Brain microvascular endothelial cell (primary cell): ENCODE results near the gene TMEM33.

Experiments used
- DNase-seq: peaks from one replicate; pipeline ENCODE4 v3.0.0-alpha.2; 2020
- H3K27ac ChIP-seq: fragments of 250-450 bp; sonication (Bioruptor Pico); 2 replicates; pipeline ENCODE4 v1.5.1; 2020; ENCODE audit warnings: mild to moderate bottlenecking, moderate library complexity
- H3K27me3 ChIP-seq: fragments of 250-450 bp; sonication (Bioruptor Pico); replicated peaks from 2 replicates; pipeline ENCODE4 v1.5.1; 2020; ENCODE audit warnings: mild to moderate bottlenecking
- H3K36me3 ChIP-seq: fragments of 250-450 bp; sonication (Bioruptor Pico); replicated peaks from 2 replicates; pipeline ENCODE4 v1.5.1; 2020; ENCODE audit warnings: mild to moderate bottlenecking
- H3K4me3 ChIP-seq: 2 replicates; pipeline ENCODE4 v1.5.1; 2011; ENCODE audit warnings: low read depth, mild to moderate bottlenecking, control low read depth, low read length, moderate library complexity
- in situ Hi-C: cut with HindIII; loops from 2 replicates; pipeline ENCODE4 v1.10.0; 2017; ENCODE audit warnings: low sequenced_read_pairs, low pct_ligation_motif_present
- TF ChIP-seq, protein P1 (sequence below): IDR thresholded peaks from 2 replicates; pipeline ENCODE4 v1.5.1; 2011; ENCODE audit warnings: low read depth, mild to moderate bottlenecking, moderate library complexity, low read length, control low read depth, inconsistent platforms; ENCODE audit errors: missing control alignments

Gene TMEM33

DNA sequence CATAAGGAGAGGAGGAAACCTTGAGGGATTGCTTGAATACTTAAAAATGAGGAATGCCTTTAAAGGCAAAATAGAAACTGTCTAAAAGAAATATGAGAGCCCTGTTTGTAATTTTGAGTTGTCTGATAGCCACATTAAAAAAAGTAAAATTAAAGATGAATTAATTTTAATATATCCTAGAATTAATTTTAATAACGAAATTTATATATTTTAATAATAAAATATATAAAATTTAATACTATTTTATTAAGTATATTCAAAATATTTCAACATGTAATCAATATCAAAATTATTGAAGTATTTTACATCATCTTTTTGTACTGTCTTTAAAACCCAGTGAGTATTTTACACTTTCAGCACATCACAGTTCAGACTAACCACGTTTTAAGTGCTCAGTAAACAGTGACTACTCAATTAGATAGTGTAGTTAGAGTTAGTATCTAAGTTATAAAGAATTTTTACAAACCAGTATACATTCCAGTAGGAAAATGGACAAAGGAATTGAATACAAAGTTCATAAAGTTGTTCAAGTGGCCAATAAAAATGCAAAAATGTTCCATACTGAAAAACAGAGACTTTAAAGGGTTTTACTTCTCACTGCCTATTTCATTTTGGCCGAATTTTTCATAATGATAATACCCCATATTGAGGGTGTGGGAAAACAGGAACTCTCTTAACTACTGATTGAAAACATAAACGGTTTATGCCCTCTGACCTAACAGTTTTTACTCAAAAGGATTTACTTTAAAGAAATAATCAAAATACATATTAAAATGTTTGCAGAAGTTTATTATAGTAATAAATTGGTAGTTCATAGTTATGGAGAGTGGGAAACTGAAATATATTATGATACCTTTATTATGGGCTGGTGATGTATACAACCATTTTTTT is 58.0 kb downstream of the TMEM33 start:
- Histone ChIP-seq H3K36me3 (no peaks in the 10 kb centered on the region), H3K27ac (no peak overlapping the region), H3K4me3 (no peak overlapping the region), H3K27me3 (no peaks in the 10 kb centered on the region)
- no peak for DNase-seq
- TF ChIP-seq, protein P1, sequence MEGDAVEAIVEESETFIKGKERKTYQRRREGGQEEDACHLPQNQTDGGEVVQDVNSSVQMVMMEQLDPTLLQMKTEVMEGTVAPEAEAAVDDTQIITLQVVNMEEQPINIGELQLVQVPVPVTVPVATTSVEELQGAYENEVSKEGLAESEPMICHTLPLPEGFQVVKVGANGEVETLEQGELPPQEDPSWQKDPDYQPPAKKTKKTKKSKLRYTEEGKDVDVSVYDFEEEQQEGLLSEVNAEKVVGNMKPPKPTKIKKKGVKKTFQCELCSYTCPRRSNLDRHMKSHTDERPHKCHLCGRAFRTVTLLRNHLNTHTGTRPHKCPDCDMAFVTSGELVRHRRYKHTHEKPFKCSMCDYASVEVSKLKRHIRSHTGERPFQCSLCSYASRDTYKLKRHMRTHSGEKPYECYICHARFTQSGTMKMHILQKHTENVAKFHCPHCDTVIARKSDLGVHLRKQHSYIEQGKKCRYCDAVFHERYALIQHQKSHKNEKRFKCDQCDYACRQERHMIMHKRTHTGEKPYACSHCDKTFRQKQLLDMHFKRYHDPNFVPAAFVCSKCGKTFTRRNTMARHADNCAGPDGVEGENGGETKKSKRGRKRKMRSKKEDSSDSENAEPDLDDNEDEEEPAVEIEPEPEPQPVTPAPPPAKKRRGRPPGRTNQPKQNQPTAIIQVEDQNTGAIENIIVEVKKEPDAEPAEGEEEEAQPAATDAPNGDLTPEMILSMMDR = no peak
- in situ Hi-C loops = no loop called here

DNA sequence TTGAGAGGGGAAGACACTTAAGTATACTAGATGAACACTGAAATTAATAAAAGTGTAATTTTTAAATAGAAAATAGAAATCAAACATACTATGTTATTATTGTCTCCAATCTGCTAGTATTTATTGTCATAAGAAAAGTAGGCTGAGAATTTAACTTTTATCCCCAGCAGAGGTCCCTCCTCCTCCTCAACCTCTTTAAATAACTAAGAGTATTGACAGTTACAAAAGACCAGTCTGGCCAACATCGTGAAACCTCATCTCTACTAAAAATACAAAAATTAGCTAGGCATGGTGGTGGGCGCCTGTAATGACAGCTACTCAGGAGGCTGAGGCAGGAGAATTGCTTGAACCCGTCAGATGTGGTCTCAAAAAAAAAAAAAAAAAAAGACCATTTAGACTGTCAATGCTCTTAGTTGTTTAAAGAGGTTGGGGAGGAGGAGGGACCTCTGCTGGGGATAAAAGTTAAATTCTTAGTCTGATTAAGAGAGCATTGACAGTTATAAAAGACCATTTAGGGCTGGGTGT is 59.3 kb downstream of the TMEM33 start:
- in situ Hi-C loops = no loop called here
- no peak overlapping the region for H3K4me3 ChIP-seq
- TF ChIP-seq, protein P1 = no peak
- H3K27ac ChIP-seq = no peak overlapping the region
- DNase-seq = no peak
- no peaks in the 10 kb centered on the region for H3K27me3 ChIP-seq
- no peaks in the 10 kb centered on the region for H3K36me3 ChIP-seq

DNA sequence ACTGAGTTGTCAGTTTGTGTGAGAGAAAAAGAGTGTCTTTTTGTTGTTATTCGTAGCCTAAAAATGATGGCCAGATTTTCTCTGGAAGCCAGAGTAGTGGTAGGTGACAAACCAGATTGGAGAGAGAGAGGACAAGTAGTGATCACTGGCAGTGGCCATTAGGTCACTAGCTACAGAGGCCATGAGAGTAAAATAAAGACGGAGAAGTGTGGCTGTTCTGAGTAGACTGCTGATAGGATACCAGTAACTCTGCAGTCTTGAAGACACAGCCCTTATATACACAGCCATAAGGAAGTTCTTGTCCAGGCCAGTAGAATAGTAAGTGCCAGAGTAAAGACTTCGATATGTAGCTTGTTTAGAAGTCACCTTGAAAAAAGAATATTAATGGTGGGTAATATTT is 62.8 kb downstream of the TMEM33 start:
- in situ Hi-C loops = no loop called here
- Histone ChIP-seq H3K36me3 (no peaks in the 10 kb centered on the region), H3K27me3 (no peaks in the 10 kb centered on the region), H3K27ac (no peak overlapping the region), H3K4me3 (no peak overlapping the region)
- DNase-seq = no peak
- TF ChIP-seq, protein P1 = no peak

DNA sequence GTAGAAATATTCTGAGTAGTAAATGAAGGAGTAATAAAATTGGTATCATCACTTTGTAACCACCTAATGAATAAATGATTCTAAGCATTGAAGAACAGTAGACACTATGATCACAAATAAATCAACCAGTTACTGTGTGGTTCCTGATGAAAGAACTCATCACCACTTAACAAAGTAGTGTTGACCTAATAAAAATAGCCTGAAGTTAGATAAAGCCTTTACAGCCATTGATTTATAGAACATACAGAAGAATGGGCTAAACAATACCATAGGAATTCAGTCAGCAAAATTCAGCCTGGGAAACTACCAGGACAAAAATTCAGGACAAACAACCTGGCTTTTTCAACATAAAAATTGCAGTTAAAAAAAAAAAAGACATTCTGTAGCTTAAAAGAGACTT is 64.1 kb downstream of the TMEM33 start:
- in situ Hi-C loops = no loop called here
- TF ChIP-seq, protein P1 = no peak
- no peak overlapping the region for H3K27ac ChIP-seq

DNA sequence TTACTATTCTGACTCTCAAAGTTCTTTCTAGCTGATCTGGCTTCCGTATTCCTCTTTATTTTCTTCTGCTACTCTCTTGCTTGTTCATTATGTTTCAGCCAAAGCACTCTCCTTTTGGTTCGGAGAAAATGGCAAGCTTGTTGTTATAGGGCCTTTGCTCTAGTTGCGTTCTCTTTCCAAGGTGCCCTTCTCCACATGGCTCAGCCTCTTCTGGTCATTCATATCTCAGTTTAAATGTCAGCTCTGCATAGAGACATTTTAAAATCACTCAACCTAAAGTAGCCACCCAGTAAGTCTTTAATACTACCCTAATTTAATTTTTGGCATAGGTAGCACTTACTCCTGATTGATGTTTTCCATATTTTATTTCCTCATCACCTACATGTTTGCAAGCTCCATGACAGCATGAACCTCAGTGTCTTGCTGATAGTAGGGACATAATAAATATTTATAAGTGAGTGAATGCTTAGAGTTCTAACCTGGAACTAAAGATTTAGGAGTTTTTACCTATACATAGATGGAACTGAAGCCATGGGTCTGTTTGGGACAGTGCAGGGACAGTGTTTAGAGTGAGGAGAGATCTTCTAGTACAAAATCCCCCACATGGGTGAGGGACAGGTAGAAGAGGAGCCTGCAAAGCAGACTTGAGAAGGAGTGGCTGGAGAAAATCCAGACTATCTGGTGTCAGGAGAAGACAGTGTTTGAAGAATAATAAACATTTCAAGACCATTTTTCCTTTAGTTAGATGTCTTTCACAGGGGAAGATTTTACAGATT is 73.0 kb downstream of the TMEM33 start:
- TF ChIP-seq, protein P1 = no peak
- H3K4me3 ChIP-seq = no peak overlapping the region
- no peak for DNase-seq
- in situ Hi-C loops = no loop called here
- no peak overlapping the region for H3K27ac ChIP-seq
- no peaks in the 10 kb centered on the region for H3K36me3 ChIP-seq
- no peaks in the 10 kb centered on the region for H3K27me3 ChIP-seq

More for the DNA sequence above, 64.1 kb downstream of the TMEM33 start:
- DNase-seq = no peak
- H3K27me3 ChIP-seq = no peaks in the 10 kb centered on the region
- no peaks in the 10 kb centered on the region for H3K36me3 ChIP-seq
- H3K4me3 ChIP-seq = no peak overlapping the region
